Erythroblast (primary cell): Measurements from ENCODE around the gene AMOTL1.

Experiments
- GATA1 ChIP-seq: IDR thresholded peaks from 2 replicates; pipeline ENCODE4 v1.6.1; 2011; ENCODE audit warnings: low read depth, mild to moderate bottlenecking, control low read depth, low read length, moderate library complexity
- POLR2A ChIP-seq: IDR thresholded peaks from 2 replicates; pipeline ENCODE4 v1.6.1; 2011; ENCODE audit warnings: mild to moderate bottlenecking, low read length

GRCh38 chr11:94873916-94874540, 105.9 kb downstream of the AMOTL1 start:
- TF ChIP-seq POLR2A: no peak
- TF ChIP-seq GATA1: no peak
